ENCODE measurements around the gene CNTN5. TPM values are rescaled to one million over a fixed set of nuclear protein-coding genes. Genes with fewer than 3 reads are reported as not detected.

CNTN5 gene
- total and polyA plus RNA-seq, 10 of the 15 experiments (the other 5 are each of a cell fraction or from before 2014, with no cell fraction given): 0.01 TPM; not detected in 9

DNA sequence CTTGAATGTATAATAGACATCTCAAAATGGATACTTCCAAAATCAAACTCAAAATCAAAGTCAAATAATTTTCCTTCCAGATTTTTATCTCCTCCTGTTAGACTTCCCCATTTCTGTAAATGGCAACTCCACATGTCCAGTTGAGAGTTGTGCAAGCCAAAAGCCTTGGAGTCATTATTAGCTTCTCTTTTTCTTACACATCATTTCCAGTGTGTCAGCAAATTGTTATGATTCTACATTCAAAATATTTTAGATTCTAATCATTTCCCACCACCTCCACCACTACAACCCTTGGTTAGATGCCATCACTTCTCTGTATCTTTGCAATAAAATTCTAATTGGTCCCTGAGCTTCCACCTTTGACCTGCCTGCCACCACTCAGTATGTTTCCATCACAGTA, 155.7 kb downstream of the CNTN5 start:
- Histone ChIP-seq H3K4me3 (no peak overlapping the region), H4K20me1 (ENCODE audit: control insufficient read depth, insufficient read depth) (no peaks in the 10 kb centered on the region), H3K27ac (ENCODE audit: control insufficient read depth, insufficient read depth) (no peak overlapping the region), H3K4me2 (ENCODE audit: control insufficient read depth, insufficient read depth) (no peak overlapping the region), H3K79me2 (ENCODE audit: control insufficient read depth, insufficient read depth, low read length) (no peaks in the 10 kb centered on the region), H2AFZ (ENCODE audit: control insufficient read depth, low read depth, low read length) (no peak overlapping the region), H3K9me3 (replicated peaks; ENCODE audit: control insufficient read depth, insufficient read depth, low read length) (no peaks in the 10 kb centered on the region), H3K9ac (ENCODE audit: control insufficient read depth, insufficient read depth, low read length) (no peak overlapping the region), H3K27me3 (replicated peaks in 1 of 2; ENCODE audit: control insufficient read depth in 2 of 2, insufficient read depth in 2 of 2, low read length in 1 of 2) (no peaks in the 10 kb centered on the region), H3K36me3 (ENCODE audit: control insufficient read depth in 2 of 2, insufficient read depth in 2 of 2, low read length in 1 of 2) (no peaks in the 10 kb centered on the region), H3K4me1 (ENCODE audit: control insufficient read depth, insufficient read depth, low read length) (no peaks in the 10 kb centered on the region)
- no TSS peak for BruUV-seq (replicated peaks)
- CTCF ChIA-PET: no interaction called here
- SMC1A ChIA-PET (ENCODE audit: uncharacterized antibody, unreplicated experiment): no interaction called here
- RAD21 ChIA-PET (ENCODE audit: unreplicated experiment): no interaction called here
- POLR2A ChIA-PET: no interaction called here
- DNase-seq (ENCODE audit: low read depth, low spot score): no peak
- TF ChIP-seq YY1 (IDR thresholded peaks at IDR 0.05; ENCODE audit: low read depth, low read length) (no peak), WRNIP1 (IDR thresholded peaks at IDR 0.05; ENCODE audit: borderline replicate concordance, low read depth, low read length) (no peak), FOXM1 (IDR thresholded peaks at IDR 0.05; ENCODE audit: low read depth, low read length) (no peak), ZNF217 (IDR thresholded peaks at IDR 0.05) (no peak), CHD4 (IDR thresholded peaks at IDR 0.05) (no peak)
- TF ChIP-seq, protein P1, sequence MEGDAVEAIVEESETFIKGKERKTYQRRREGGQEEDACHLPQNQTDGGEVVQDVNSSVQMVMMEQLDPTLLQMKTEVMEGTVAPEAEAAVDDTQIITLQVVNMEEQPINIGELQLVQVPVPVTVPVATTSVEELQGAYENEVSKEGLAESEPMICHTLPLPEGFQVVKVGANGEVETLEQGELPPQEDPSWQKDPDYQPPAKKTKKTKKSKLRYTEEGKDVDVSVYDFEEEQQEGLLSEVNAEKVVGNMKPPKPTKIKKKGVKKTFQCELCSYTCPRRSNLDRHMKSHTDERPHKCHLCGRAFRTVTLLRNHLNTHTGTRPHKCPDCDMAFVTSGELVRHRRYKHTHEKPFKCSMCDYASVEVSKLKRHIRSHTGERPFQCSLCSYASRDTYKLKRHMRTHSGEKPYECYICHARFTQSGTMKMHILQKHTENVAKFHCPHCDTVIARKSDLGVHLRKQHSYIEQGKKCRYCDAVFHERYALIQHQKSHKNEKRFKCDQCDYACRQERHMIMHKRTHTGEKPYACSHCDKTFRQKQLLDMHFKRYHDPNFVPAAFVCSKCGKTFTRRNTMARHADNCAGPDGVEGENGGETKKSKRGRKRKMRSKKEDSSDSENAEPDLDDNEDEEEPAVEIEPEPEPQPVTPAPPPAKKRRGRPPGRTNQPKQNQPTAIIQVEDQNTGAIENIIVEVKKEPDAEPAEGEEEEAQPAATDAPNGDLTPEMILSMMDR (IDR thresholded peaks at IDR 0.05 in 2 of 3, conservative IDR thresholded peaks at IDR 0.05 in 1 of 3; ENCODE audit: control insufficient read depth in 2 of 3, extremely low read depth in 1 of 3, insufficient read depth in 1 of 3, low read depth in 3 of 3, low read length in 3 of 3): no peak
- intact Hi-C loops (cut with micrococcal nuclease; ENCODE audit: unreplicated experiment): no loop called here
- FAIRE-seq: no peak
- no peak for ATAC-seq
- in situ Hi-C loops (cut with MboI): no loop called here

DNA sequence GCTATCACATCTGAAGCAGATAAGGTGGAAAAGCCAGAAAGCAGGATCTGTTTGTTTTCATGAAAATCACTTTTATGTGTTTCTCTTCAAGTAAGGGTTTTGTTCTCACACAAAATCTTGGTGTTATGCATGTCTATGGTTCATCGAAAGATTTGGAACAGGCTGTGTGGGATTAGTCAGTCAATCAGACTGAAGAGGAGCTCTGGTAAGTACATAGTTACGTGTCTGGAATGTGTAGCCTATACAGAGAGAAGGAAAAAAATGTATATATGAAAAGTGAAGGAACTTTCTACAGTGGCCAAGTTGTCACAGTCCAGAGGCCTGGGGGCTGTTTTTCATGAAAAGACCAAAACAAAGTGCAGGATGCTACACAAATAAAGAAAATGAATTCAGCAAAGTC, 156.7 kb downstream of the CNTN5 start:
- Histone ChIP-seq H2AFZ (ENCODE audit: control insufficient read depth, low read depth, low read length) (no peak overlapping the region), H3K36me3 (ENCODE audit: control insufficient read depth in 2 of 2, insufficient read depth in 2 of 2, low read length in 1 of 2) (no peaks in the 10 kb centered on the region), H3K79me2 (ENCODE audit: control insufficient read depth, insufficient read depth, low read length) (no peaks in the 10 kb centered on the region), H3K4me2 (ENCODE audit: control insufficient read depth, insufficient read depth) (no peak overlapping the region), H3K4me1 (ENCODE audit: control insufficient read depth, insufficient read depth, low read length) (no peaks in the 10 kb centered on the region), H3K4me3 (no peak overlapping the region), H3K27ac (ENCODE audit: control insufficient read depth, insufficient read depth) (no peak overlapping the region), H3K27me3 (replicated peaks in 1 of 2; ENCODE audit: control insufficient read depth in 2 of 2, insufficient read depth in 2 of 2, low read length in 1 of 2) (no peaks in the 10 kb centered on the region), H4K20me1 (ENCODE audit: control insufficient read depth, insufficient read depth) (no peaks in the 10 kb centered on the region), H3K9me3 (replicated peaks; ENCODE audit: control insufficient read depth, insufficient read depth, low read length) (no peaks in the 10 kb centered on the region), H3K9ac (ENCODE audit: control insufficient read depth, insufficient read depth, low read length) (no peak overlapping the region)
- ATAC-seq (no peak), DNase-seq (ENCODE audit: low read depth, low spot score) (no peak), FAIRE-seq (no peak)
- ChIA-PET SMC1A (ENCODE audit: uncharacterized antibody, unreplicated experiment) (no interaction called here), RAD21 (ENCODE audit: unreplicated experiment) (no interaction called here), CTCF (no interaction called here), POLR2A (no interaction called here)
- 0% methylated on average over 2 of the region's 2 CpGs for WGBS (ENCODE audit: insufficient coverage, insufficient replicate concordance, low lambda C conversion rate, missing lambda C conversion rate)
- no TSS peak for BruUV-seq (replicated peaks)
- in situ Hi-C loops (cut with MboI) (no loop called here), intact Hi-C loops (cut with micrococcal nuclease; ENCODE audit: unreplicated experiment) (no loop called here)
- no peak for TF ChIP-seq NRF1 (conservative IDR thresholded peaks at IDR 0.05; ENCODE audit: low read depth, low read length)
- TF ChIP-seq KAT2A (conservative IDR thresholded peaks at IDR 0.05; ENCODE audit: control insufficient read depth, low read depth, low read length): no peak
- TF ChIP-seq EED (IDR thresholded peaks at IDR 0.05; ENCODE audit: low read depth): no peak
- TF ChIP-seq, protein P2, sequence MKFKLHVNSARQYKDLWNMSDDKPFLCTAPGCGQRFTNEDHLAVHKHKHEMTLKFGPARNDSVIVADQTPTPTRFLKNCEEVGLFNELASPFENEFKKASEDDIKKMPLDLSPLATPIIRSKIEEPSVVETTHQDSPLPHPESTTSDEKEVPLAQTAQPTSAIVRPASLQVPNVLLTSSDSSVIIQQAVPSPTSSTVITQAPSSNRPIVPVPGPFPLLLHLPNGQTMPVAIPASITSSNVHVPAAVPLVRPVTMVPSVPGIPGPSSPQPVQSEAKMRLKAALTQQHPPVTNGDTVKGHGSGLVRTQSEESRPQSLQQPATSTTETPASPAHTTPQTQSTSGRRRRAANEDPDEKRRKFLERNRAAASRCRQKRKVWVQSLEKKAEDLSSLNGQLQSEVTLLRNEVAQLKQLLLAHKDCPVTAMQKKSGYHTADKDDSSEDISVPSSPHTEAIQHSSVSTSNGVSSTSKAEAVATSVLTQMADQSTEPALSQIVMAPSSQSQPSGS (IDR thresholded peaks at IDR 0.05; ENCODE audit: low read length): no peak
- no peak for TF ChIP-seq CBX5 (IDR thresholded peaks at IDR 0.05; ENCODE audit: low read depth)
- TF ChIP-seq WRNIP1 (IDR thresholded peaks at IDR 0.05; ENCODE audit: borderline replicate concordance, low read depth, low read length): no peak
- no peak for TF ChIP-seq SIN3A (IDR thresholded peaks at IDR 0.05; ENCODE audit: low read depth, low read length)
- TF ChIP-seq RFX5 (IDR thresholded peaks at IDR 0.05; ENCODE audit: low read depth, low read length): no peak
- no peak for TF ChIP-seq HDAC2 (IDR thresholded peaks at IDR 0.05)
- TF ChIP-seq, protein P3, sequence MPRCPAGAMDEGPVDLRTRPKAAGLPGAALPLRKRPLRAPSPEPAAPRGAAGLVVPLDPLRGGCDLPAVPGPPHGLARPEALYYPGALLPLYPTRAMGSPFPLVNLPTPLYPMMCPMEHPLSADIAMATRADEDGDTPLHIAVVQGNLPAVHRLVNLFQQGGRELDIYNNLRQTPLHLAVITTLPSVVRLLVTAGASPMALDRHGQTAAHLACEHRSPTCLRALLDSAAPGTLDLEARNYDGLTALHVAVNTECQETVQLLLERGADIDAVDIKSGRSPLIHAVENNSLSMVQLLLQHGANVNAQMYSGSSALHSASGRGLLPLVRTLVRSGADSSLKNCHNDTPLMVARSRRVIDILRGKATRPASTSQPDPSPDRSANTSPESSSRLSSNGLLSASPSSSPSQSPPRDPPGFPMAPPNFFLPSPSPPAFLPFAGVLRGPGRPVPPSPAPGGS (IDR thresholded peaks at IDR 0.05; ENCODE audit: borderline replicate concordance, insufficient read depth, low read depth, low read length, poor library complexity, severe bottlenecking): no peak
- no peak for TF ChIP-seq CREB1 (IDR thresholded peaks at IDR 0.05; ENCODE audit: low read depth)
